Measurements from ENCODE around the gene SLC35F4.

The SLC35F4 gene

DNA sequence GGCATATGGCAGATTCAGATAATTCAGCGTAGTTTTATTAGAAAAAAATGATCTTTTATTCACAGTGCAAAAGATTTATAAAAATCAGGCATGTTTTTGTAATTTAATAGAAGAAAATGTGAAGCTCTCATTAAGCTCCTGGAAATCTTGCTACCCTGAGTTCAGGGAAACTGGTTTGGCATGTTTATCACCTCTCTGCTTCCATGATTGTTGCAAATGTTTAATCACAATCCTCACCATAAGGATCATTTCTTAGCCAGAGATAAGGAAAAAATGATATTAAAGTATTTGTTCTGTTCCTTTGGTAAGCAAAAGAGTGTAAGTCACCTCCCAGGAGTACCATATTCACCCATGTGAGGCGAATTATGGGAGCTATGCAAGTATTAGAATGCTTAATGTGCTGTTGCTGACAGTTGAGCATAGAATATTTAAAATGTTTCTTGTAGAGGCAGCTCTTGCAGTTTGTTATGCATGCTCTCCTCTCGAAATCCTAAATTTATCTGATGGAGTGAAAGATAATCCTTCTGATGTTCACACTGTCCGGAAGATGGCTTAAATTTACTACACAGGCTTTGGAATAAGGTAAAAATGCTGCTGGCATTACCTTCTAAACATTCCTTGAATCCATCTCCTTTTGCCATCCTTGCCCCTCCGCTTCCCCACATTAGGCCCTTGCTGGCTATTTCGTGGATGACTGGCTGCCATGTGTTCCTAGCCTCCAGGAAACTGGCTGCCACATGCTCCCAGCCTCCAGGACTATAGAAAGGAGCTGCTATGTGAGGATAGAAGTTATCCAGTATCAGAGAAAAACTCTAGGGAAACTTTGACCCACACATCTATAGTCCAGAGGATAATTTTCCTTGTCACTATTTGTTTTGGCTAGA, 256.5 kb downstream of the SLC35F4 start:
- no peak for DNase-seq

GRCh38 chr14:57607086-57607485, 258.8 kb downstream of the SLC35F4 start:
- DNase-seq: no peak

DNA sequence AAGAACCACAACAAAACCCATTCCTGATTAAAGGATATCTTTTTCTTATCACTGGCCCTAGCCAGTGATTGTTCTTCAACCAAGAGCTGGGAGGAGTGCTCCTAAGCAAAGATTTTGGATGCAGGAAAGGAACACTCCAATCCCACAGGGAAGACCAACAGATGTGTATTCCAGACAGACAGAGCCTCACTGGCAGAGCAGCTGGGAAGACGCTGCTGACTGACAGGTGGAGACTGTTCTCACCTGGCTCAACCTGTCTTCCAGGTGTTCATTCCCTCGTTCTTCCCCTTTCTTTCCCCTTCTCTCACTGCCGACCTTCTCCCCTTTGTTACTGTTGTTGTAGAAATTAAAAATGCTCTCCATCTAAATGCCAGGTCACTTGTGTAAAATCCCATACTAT, 282.5 kb downstream of the SLC35F4 start:
- no peak for DNase-seq

DNA sequence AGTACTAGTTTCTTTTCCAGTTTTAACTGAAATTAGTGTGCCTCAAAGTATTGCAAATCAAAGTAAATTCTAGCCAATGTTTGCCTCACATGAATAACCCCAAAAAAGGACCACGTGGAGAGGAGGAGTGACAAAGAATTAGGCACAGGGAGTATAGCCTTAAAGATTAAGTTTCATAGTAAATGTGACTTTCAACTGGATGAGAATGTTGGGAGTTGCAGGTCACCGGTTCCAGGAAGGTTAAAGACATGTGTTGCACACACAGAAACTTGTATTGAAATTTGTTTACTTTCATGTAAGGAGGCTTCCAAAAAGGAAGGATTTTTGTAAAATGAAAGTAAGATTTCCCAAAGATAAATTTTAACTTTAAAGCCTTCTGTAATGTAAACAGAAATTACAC, 283.1 kb downstream of the SLC35F4 start:
- DNase-seq: no peak

DNA sequence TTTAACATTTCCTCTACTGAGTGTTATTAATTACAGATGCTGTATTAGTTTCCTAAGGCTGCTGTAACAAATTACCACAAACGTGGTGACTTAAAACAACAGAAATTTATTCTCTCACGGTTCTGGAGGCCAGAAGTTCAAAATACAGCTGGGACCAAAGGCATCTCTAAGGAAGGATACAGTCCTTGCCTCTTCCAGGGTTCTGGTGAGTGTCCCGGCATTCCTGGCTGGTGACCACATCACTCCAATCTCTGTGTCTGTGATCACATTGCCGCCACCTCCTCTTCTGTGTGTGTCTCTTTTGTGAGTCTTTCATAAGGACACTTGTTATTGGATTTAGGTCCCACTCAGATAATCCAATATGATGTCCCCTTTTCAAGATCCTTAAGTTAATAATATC, 287.1 kb downstream of the SLC35F4 start:
- DNase-seq: no peak

DNA sequence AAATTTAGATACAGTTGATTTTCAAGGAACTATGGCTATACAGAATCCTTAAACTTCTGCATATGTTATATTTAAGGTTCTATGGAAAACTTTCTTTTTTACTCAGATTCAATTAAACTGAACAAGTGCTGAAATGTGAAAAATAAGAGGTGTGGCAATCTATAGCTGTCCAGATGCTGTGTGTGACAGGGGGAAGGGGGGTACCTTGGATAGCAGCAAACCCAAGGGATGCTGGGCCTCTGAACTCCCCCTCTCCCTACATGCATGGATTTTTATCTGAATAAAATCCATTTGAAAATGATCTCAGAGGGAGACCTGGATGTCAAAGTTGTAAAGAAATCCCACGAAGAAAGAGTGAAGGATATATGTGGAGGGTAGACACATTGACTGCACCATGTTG, 289.4 kb downstream of the SLC35F4 start:
- DNase-seq: no peak

- DNase-seq: no peak
Observed at GRCh38 chr14:57575482-57575881, 290.4 kb downstream of the SLC35F4 start.

DNA sequence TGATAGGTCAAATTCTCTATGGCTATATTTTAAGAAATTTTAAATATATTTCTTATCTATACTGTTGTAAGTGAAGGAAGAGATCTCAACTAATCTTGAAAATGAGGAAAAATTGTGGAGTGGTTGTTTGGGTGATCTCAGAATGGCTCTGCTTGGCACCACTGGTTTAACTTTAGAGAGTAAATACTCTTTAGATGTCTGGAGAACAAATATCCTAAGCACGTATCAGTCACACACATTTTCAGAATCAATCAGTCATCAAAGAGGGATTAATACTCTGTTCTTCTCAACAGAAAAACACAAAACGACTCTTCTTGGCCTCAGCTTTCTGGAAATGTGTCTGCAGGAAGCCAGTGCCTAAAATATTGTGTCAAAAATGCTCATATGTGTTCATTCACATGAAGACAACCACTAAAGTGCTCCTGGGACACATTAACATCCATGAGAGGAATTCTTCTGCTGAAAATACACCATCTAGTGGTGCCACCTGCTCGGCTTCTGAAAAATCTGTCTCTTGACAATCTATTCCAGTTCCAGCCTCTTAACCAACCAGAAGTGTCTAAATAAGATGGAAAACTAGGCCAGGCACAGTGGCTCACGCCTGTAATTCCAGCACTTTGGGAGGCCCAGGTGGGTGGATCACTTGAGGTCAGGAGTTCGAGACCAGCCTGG, 291.1 kb downstream of the SLC35F4 start:
- no peak for DNase-seq

DNA sequence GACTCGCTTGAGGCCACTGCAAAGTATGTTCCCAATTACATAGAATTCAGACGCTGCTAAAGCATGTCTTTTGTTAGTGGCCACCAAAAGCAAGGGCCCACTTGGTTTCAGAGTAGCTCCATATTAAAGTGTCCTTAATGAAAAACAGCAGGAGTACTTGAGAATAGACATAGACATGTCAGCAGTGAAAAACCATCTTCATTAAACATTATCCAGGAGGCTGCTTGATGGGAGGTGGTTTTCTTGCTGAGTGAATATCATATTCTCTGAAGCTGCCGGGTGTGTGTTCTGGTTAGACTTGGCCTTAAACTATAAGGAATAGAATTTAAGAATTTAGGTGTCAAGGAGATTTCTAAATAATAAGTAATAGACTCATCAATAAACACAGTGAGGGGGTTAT, 292.7 kb downstream of the SLC35F4 start:
- no peak for DNase-seq

GRCh38 chr14:57568554-57568953, 297.3 kb downstream of the SLC35F4 start:
- DNase-seq: no peak

DNA sequence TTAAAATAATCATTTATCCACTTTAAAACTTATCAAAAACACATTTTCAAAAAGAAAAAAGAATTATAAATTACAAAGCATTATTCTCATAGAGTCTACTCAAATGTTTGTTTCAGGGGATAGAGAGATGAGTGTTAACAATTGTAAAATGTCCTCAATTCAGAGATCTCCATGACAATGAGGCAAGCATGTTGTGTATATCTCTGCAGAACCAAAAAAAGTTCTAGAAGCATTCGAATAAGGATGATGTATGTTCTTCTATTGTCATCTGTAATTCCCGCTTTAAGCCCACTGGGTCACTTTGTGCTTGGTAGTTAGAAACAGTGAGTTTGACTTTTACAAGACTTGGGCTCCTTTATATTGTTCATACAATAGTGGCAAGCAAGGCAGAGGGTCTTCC, 298.7 kb downstream of the SLC35F4 start:
- no peak for DNase-seq

DNA sequence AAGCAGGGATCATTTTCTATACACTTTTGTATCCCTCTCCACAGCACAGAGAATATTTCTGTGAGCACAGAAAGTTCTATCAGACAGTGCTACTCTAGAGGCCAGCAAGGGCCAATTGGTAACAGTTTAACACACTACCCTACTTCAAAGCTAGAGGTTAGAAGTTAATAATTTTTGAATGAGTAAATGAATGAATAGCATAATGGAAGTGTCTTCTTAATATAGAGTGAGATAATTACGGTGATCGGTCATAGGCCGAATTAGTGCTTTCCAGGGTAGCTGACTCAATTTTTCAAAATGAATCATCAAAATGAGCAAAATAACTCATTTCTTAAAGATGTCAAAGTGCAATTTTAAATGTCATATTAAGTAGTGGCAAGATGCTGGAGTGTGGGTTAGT, 305.2 kb downstream of the SLC35F4 start:
- DNase-seq: no peak

DNA sequence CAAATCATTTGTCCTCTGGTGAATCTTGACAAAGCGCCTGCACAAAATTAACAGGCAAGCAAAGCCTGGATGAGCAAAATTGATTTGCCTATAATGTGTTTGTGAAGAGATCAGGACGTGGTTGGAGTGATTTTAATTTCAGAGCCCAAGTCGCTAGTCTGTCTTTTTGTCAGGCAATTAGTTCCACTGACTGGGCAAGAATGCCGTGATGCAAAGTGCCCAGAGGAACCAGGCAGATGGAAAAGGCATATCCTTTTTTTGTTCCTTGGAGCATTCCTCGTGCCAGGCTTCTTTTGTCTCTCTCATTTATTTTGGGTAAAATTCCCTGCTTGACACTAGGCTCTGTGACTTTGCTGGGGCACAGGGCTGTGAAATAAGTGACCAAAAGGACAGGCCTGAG, 306.3 kb downstream of the SLC35F4 start:
- DNase-seq: no peak

DNA sequence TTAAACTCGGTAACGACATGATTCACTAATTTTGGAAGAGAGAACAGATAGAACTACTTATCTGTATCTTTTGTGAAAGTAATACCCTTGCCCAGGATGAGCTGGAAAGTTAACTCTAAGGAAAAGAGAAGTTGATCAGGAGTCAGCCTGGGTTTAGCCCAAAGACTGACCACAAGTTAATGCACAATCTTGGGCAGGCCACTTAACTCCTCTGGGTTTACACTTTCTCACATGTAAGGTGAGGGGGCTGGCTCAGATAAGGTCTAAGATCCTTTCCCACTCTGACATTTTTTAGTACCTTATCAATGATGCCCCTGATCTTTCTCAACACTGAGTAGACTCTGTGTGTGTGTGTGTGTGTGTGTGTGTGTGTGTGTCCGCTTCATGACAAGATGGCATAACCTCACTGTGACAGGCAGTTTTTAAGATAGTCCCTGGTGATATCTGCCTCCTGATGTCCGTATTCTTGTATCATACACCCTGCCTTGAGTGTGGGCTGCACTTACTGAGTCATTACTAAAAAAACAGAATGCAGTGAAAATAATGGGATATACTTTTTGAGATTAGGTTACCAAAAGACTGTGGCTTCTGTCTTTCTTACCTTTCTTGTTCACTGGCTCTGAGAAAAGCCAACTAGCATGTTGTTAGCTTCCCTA, 316.0 kb downstream of the SLC35F4 start:
- DNase-seq: no peak

GRCh38 chr14:57549016-57549564, 316.8 kb downstream of the SLC35F4 start:
- no peak for DNase-seq

GRCh38 chr14:57547131-57547530, 318.8 kb downstream of the SLC35F4 start:
- DNase-seq: no peak

DNA sequence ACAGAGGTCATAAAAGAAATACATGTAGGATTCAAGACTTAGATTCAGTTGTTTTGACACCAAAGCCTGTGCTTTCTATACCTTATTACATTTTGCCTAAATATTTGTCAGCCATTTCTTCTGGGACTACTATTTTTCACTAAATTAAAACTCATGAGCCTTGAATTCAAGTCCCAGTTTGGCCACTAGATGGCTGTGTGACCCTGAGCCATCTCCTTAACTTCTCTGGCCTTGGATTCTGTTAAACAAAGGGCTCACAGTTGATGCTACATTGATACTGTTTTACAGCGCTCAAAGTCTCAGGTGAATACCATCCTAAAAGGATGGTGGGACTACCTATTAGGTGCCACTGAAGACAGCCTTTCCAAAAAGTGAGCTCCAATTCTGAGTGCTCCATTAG, 332.7 kb downstream of the SLC35F4 start:
- no peak for DNase-seq

GRCh38 chr14:57530571-57530970, 335.3 kb downstream of the SLC35F4 start:
- no peak for DNase-seq

- no peak for DNase-seq
Observed at GRCh38 chr14:57526942-57527341, 338.9 kb downstream of the SLC35F4 start.

DNA sequence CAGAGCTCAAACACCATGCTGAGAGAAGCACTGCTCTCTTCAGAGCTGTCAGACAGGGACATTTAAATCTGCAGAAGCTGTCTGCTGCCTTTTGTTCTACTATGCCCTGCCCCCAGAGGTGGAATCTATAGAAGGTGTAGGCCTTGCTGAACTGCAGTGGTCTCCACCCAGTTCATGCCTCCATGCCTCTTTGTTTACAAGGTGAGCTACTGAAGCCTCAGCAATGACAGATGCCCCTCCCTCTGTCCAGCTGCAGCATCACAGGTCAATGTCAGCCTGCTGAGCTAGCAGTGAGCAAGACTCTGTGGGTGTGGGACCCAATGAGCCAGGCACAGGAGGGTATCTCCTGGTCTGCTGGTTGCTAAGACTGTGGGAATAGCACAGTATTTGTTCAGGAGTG, 346.8 kb downstream of the SLC35F4 start:
- no peak for DNase-seq

All from activated naive CD4-positive, alpha-beta T cell treated with anti-CD3 and anti-CD28 coated beads, Interleukin-2, amount 50 U/mL, for 16 hours (primary cell).